Measurements from ENCODE around the gene OTOS.

Gene OTOS

DNA sequence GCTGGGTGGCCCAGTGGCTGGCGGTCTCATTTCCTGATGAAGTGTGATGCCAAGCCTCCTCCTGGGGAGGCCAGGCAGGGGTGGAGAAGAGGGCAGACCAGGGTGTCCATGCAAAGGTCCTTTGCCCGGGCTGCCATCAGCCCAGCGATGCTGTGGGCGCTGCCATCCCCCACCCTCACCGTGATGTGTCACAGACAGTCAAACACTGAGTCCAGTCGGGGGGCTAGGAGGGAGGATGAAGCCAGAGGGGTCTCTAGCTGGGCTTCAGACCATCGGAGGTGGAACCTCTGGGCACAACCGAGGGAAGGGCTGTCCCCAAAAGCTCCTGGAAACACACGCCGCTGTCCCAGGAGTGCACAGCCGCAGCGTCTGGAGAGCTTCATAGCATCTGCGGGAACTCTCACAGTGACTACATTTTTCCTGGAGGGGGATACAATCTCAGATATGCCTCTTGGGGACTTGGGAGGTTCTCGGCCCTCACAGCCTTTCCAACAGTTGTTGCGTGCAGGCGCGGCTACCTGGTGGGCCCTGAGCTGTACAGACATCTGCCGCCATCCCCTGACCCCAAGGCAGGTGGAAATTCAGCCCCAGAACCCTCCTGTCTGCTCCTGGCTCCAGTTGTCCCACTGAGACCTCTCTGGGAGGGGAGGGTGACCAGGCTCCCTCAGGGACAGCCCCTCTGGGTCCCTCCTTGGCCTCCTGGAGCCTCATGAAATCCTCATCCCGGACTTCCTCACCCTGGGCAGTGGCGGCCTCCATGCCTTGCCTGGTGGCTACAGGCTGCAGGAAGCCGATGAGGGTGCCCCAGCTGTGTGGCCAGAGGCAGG is 26.5 kb upstream of the OTOS start:
- DNase-seq, result no peak

DNA sequence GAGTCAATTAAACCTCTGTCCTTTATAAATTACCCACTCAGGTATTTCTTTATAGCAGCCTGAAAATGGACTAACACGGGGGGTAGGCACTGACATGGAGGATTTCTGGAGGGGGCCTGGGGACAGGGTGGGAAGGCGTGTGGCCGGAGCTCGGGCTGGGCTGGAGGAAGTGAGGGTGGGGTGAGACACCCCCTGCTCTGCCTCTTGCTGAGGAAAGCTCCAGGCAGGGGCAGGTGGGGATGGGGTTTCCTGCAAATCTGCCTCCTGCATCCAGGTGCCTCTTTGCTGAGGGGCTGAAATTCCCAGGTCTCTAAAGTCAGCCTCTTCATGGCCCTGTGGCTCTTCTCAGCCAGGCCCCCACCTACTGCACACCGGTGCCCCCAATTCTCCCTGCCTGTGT is 25.7 kb upstream of the OTOS start:
- no peak for DNase-seq

DNA sequence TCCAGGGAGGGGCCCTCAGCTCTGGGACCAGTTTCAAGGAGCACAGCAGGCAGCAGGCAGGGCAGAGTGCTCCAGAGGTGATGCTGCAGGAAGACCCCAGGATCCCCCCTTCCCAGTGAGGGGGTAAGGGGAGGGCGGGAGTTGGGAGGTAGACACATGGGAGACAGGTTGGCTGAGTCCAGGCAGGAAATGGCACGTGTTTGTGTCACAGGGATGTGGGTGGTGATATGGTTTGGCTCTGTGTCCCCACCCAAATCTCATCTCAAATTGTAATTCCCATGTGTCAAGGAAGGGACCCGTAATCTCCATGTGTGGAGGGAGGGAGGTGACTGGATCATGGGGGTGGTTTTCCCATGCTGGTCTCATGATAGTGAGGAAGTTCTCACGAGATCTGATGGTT is 25.2 kb upstream of the OTOS start:
- DNase-seq, result no peak

DNA sequence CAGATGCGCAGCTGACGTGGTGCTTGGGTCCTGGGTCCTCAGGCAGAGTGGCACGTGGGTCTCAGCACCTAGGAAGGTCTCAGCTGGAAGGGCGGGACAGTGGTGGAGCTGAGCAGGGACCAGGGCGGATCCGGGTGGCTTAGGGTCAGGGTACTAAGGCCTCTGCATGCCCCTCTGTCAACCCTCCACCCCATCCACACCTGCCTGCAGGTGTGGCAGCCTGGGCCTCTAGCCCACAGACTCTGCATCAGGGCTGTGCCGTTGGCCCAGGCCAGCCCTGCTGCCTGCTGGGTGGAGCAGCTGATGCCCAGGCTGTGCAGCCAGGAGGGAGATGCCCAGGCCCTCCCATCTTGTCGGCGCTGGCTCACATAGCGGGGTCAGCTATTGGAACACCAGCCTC is 24.6 kb upstream of the OTOS start:
- DNase-seq, result no peak

DNA sequence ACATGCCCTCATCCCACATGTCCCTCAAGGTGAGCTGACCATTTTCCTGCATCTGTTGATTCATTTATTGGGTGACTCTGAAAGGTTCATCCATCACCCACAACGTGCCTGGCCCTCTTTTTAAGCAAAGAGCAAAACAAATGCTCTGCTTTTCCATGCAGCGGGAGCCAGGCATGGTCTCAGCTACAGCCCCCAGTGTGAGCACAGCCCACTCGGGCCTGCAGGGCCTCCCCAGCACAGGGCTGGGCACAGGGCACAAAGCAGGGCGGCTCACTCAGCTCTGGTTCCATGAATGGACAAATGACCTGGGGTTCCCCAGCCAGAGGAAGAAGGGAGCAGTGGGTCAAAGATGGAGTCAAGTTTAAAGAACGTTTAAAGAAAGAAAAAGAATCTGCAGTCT is 24.1 kb upstream of the OTOS start:
- no peak for DNase-seq

DNA sequence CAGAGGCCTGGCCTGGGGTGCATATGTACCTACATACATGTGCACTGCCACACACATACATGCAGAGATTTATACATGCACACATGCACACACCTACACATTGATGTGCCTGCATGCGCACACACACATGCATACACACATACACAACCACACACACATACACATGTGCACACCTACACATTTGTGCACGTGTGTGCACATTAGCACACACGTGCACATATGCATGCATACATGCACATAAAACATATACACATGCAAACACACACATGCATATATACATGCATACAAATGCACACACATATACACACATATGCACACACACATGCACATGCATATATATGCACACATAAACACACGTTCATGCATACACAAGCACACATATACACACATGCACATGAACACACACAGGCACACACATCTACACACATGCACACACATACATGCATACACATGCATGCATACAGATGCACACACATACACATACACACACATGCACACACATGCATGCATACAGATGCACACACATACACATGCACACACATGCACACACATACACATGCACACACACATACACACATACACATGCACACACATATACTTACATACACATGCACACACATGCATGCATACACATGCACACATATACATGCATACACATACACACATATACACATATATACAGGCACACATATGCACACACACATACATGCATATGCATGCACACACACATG is 23.6 kb upstream of the OTOS start:
- DNase-seq, result no peak

DNA sequence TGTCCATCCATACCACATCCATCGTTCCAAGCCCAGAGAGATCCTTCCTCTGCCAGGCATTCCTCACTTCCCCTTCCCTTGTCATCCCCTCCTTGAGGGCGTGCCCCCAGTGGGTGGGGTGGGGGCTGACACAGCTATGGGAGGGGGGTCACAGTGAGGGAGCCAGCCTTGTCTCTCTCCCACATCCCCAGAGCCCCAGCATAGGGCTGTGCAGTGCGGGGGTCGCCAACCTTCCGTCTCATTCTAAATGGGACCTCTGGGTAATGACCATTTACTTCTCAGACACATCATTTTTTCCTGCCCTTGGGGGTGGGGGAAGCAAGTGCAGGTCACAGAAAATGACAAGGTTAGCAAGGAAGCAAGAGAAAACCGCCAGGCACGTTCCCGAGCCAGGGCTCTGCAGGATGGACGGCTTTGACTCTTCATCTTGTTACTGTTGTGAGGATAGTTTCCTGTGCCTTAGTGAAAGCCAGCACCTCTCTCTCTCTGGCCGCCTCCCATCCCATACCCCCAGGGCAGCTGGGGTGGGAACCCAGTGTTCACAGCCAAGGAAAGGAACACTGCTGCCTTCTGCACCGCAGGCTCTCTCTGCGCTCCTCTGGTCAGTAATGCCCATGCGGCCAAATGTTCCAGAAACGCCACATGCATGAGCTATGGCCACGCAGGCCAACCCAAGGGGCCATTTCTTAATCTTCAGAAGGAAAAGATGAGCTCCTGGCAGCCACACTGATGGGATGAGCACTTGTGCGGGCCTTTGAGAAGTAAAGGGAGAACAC is 22.7 kb upstream of the OTOS start:
- no peak for DNase-seq

DNA sequence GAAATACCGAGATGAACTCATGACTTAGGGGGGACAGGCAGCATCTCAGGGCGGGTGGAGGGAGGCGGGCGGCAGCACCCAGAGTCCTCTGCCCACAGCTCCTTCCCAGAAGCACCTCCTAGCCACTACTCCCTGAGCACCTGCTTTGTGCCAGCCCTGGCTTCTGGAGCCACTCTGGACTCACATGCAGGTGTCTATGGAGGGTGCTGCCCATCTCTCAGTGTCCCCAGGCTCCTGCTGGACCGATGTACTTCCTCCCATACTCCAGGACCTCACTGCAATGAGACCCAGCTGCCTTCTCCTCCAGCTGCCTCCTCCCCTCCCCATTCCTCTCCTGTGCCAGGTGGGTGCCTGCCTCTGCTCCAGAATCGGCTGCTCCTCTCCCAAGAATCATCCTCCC is 22.1 kb upstream of the OTOS start:
- no peak for DNase-seq

DNA sequence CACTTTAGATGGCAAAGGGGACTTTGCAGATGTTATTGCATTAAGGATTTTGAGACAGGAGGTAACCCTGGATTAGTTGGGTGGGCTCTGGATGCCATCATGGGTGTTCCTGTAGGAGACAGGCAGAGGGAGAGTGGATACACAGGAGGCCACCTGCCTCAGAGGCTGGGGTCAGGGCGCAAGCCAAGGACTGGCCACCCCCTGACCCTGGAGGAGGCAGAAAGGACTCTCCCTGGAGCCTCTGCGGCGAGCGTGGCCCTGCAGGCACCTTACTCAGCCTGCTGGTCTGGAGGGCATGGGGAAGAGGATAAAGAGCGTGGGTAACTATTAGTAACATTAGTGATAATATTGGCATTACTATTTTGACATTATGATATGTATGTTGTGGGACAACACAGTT is 21.6 kb upstream of the OTOS start:
- DNase-seq, result no peak

DNA sequence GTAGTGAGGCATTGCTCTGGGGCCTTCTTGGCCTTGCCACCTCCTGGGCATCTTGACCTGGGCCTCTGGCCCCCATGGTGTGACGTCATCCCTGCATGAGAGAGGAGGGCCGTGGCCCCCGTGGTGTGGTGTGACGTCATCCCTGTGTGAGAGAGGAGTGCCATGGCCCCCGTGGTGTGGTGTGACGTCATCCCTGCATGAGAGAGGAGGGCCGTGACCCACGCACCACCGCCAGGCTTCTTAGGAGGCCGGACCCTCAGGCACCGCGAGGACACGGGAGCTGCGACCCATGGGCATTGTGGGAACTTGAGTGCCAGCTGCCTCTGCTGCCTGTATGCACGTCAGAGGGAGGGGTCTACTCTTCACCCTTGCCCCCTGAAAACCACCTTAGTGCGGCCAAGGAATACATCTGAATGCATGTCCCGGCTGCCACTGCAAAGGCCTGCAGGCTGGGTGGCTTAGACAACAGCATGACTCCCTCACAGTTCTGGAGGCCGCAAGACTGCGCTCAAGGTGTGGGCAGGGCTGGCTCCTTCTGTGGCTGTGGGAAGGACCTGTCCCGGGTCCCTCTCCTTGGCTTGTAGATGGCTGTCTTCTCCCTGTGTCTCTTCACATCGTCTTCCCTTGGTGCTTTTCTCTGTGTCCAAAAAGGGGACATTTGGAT is 20.8 kb upstream of the OTOS start:
- DNase-seq, result no peak

DNA sequence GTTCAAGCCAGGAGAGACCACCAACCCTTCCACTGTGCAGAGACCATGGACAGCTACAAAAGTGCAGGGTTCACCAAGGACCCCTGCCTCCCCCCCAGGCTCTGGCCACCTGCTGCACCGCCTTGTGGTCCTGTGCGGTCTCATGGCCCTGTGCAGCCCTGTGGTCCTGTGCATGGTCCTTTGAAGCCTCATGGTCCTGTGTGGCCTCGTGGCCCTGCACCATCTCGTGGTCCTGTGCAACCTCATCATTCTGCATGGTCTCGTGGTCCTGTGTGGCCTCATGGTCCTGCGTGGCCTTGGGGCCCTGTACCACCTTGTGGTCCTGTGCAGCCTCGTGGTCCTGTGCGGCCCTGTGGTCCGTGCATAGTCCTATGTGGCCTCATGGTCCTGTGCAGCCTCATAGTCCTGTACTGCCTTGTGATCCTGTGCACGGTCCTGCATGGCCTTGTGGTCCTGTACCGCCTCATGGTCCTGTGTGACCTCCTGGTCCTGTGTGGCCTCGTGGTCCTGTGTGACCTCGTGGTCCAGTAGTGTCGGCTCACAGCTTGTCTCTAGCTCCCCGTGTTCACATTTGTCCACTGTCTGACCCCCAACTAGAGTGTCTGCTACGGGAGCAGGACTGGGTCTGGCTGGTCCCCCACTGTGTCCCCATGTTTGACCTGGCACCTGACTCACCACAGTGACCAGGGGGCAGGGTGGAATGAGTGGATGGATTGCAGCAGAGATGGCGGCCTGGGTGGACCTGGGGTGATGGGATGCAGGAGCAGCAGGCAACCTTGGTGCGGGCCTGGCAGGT is 20.0 kb upstream of the OTOS start:
- no peak for DNase-seq

DNA sequence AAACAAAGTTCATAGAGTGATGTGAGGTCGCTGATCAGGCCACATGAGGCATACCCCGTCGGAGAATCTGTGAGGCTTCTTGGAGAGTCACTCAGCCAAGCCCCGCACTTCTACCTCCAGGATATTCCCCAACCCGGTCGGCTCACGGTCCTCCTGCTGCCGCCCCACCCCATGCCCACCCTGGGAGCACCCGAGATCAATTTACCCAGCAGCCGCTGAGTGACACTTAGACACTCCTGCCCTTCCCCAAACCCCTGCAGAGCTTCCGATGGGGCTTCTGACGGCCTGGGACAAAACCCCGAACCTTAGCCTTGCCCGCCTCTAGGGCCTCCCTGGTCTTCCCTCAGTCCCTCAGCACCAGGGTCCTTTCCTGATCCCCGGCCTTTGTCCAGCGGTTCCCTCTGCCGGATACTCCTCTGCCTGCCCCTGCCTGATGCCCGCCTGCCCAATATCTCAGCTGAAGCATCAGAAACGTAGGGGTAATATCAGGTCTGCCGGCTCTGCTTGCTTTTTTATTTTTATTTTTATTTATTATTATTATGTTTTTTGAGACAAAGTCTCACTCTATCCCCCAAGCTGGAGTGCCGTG is 18.9 kb upstream of the OTOS start:
- no peak for DNase-seq

DNA sequence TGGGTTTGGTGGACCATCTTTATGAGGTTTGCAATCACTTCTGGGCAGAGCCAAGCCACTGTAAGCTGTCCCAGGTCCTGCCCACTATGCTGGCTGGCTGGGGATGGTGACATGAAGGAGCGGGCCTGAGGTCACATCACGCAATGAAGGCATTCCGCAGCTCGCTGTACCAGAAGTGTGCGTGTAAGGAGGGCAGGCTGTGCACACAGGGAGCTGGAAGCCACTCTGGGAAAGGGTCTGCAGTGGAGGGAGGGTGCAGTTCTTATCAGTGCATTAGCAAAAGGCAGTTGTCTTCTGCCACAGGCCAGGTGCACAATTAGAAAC is 16.7 kb upstream of the OTOS start:
- no peak for DNase-seq

DNA sequence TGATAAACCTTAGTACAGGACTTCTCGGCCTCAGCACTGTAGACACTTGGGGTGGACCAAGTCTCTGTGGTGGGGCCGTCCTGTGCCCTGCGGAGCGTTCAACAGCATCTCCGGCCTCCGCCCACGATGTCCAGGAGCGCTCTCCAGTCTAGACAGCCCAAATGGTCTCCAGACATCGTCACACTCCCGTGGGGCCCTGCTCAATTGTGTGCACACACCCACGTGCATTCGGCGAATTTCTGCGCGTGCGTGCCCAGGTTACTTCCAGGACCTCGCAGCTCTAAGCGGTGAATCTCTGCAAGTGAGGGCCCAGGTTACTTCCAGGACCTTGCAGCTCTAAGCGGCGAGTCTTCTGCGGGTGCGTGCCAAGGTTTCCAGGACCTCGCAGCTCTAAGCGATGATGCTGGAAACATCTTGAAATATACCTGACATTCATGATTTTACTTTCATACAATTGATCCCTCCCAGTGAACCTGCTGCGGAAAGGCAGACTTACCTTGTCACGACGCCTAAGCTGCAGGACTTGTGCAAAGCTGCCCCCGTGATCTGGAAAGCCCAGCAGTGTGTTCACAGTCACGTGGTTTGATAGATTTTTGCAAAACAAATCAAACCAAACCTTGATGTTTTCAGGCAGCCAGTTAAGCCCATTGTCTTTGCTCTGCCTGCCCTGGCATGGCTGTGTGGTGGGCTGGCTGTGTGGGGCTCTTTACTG is 16.1 kb upstream of the OTOS start:
- DNase-seq, result no peak

DNA sequence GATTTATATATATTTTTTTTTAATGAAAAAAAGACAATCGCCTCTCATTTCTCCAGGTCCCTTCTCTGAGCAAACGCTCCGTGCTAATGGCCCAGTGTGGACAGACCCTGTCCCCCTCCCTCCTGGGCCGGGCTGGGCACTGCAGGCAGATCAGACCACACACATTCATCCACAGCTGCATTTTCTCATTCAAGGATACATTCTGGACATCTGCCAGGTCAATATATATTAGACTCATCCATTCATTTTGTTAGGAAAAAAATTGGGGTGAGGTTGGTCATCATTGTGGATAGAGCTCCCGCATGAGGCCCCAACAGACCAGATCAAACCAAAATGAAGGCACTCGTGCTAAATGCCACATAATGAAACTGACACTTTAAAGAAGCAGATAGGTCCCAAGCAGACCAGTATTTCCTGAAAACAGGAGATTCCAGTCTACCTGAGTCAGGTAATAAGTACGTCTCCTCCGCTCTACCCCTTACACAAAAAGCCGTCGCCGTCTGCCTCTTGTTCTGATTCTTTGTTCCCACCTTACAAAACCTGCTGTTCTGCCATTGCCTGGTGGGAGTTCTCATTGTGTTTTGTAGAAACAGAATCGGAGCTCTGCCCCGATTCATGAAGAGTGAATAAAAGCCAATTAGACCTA is 15.4 kb upstream of the OTOS start:
- no peak for DNase-seq

DNA sequence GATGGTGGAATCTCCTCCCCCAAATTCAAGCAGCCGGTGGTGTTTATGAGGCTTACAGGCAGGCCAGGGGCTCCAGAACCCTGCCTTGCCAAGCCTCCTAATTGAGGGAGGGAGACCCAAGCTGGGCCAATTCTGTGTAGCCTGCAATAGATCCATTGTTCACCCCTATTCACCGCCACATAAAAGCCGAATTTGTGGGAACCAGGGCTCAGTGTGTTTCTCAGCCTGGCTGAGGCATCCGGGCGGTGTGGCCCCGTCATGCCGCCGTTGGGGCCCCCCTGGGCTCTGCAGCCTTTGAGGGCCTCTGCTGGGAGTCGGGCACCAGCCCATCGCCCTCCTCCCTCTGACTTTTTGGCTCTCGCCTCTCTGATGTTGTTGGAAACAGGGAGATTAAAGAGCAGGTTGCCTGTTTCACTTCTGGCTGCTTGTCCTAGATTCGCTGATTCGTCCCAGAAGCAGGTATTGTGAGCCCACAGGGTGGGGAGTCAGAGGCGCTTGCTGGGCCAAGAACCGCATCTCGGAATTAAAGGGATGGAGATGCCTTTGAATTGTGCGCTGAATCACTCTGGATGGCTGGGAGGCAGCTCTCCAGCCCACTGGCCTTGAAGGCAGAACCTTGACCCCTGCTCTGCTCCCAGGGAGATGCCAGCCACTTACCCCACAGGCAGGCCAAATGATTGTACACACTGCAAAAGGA is 14.7 kb upstream of the OTOS start:
- DNase-seq, result no peak

DNA sequence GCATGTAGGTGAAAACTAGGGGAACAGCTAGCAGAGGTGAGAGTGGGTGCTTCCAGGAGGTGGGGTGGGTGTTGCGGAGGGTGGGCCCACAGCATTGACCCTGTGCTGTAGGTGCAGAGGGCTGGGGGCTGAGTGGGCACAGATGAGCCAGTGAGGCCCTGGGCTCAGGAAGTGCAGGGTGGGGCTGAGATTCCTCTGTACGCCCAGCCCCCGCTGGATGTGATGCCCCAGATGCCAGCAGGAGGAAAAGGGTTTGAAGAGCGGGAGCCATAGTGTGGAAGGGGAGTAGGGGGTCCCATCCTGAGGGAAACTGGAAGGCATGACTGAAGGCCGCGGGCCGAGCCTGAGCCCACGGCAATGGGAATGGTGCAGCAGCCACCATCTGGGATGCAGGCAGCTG is 14.1 kb upstream of the OTOS start:
- DNase-seq, result no peak

DNA sequence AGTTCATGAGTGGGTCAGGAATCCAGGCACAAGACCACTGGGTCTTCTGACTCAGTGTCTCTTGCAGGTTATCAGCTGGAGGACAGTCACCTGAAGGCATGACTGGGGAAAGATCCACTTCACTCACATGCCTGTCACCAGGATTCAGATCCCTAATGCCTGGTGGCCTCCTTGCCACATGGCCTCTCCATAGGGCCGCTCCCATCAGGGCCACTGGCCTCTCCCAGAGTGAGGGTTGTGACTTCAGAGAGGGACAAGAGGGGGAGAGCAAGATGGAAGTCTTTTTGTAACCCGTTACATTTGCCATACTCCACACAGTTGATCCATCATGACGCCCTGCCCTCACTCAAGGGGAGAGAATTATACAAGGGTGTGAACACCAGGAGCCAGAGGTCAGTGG is 13.0 kb upstream of the OTOS start:
- no peak for DNase-seq

DNA sequence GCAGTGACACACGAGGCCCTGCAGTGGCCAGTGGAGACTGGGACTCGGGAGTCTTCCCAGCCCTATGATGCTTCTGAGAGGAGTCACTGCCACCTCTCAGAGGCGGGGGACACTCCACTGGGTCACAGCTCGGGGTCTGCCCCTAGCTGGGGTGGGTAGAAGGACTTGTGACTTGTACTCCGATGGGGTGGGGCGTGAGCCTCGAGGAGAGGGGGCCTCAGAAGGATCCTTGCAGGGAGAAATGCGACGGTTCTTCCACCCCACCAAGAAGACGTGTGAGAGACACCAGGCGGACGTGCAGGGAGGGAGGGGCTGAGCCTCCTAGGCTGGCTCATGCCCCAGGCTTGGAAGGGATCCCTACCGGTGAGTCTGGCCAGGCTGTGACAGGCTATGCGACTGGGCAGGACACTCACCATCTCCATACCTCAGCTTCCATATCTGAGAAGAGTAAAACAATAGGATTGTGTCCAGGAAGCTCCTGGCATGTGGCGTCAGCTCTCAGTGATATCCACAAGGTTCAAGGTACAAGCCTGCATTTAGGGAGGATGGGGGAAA is 11.1 kb upstream of the OTOS start:
- DNase-seq, result no peak

All from amniotic stem cell (primary cell).